Loucy (cell line): ENCODE data around the gene NUP85.

Experiments used
- EZH2phosphoT487 ChIP-seq: fragments of 200-600 bp; IDR thresholded peaks from 2 replicates; pipeline ENCODE4 v1.6.1; 2018; ENCODE audit warnings: antibody characterized with exemption, mild to moderate bottlenecking, moderate library complexity, borderline replicate concordance
- TF ChIP-seq, protein P1 (sequence below): fragments of 200-600 bp; sonication (generic); conservative IDR thresholded peaks from 2 replicates; pipeline ENCODE4 v1.5.1; 2014; ENCODE audit warnings: mild to moderate bottlenecking, antibody characterized with exemption, low read length

GRCh38 chr17:75269844-75270217 lies 64.4 kb downstream of the NUP85 start:
- TF ChIP-seq, protein P1, sequence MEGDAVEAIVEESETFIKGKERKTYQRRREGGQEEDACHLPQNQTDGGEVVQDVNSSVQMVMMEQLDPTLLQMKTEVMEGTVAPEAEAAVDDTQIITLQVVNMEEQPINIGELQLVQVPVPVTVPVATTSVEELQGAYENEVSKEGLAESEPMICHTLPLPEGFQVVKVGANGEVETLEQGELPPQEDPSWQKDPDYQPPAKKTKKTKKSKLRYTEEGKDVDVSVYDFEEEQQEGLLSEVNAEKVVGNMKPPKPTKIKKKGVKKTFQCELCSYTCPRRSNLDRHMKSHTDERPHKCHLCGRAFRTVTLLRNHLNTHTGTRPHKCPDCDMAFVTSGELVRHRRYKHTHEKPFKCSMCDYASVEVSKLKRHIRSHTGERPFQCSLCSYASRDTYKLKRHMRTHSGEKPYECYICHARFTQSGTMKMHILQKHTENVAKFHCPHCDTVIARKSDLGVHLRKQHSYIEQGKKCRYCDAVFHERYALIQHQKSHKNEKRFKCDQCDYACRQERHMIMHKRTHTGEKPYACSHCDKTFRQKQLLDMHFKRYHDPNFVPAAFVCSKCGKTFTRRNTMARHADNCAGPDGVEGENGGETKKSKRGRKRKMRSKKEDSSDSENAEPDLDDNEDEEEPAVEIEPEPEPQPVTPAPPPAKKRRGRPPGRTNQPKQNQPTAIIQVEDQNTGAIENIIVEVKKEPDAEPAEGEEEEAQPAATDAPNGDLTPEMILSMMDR: no peak
- TF ChIP-seq EZH2phosphoT487: no peak
